22Rv1 (cell line): ENCODE results near the gene STBD1.
A peak's percentile ranks its signal among the peaks of the same experiment; 100 is the strongest.

ENCODE experiments used
- H3K27ac ChIP-seq: fragments of 450-650 bp; 2 replicates; pipeline ENCODE4 v1.5.1; 2017
- CTCF ChIP-seq: fragments of 450-650 bp; IDR thresholded peaks from 2 replicates; pipeline ENCODE4 v1.5.1; 2017; ENCODE audit warnings: mild to moderate bottlenecking
- ZFX ChIP-seq: fragments of 450-650 bp; IDR thresholded peaks from 2 replicates; pipeline ENCODE4 v1.6.1; 2017; ENCODE audit warnings: antibody characterized with exemption, borderline replicate concordance

The STBD1 gene

GRCh38 chr4:76305971-76306881 is at the start of gene STBD1:
Gene STBD1 (plus strand): TSS chr4:76306733. CDS start chr4:76306770, 37 bp downstream.
- H3K27ac ChIP-seq = peak within 1 kb of the TSS; percentile 89
- TF ChIP-seq CTCF (no peak), ZFX (no peak)

GRCh38 chr4:76256968-76257367 is 49.6 kb upstream of the STBD1 start:
- TF ChIP-seq CTCF (no peak), ZFX (no peak)
- no peak overlapping the region for H3K27ac ChIP-seq

GRCh38 chr4:76257824-76258223 is 48.7 kb upstream of the STBD1 start:
- TF ChIP-seq ZFX (no peak), CTCF (no peak)
- H3K27ac ChIP-seq = no peak overlapping the region

- no peak overlapping the region for H3K27ac ChIP-seq
- TF ChIP-seq ZFX (no peak), CTCF (no peak)
Observed at GRCh38 chr4:76260571-76260970, 46.0 kb upstream of the STBD1 start.

- H3K27ac ChIP-seq = no peak overlapping the region
- TF ChIP-seq ZFX = no peak
- TF ChIP-seq CTCF = no peak
Observed at GRCh38 chr4:76265631-76266218, 40.8 kb upstream of the STBD1 start.

GRCh38 chr4:76266627-76267026 is 39.9 kb upstream of the STBD1 start:
- TF ChIP-seq CTCF (no peak), ZFX (no peak)
- no peak overlapping the region for H3K27ac ChIP-seq

GRCh38 chr4:76267811-76268210 is 38.7 kb upstream of the STBD1 start:
- TF ChIP-seq ZFX = no peak

More at GRCh38 chr4:76267811-76268210, 38.7 kb upstream of the STBD1 start:
- no peak overlapping the region for H3K27ac ChIP-seq
